ENCODE results near the gene TNFSF4. TPM values are rescaled to one million over a fixed set of nuclear protein-coding genes. Genes with fewer than 3 reads are reported as not detected.
"Not testable (repeated sequence)": the region's sequence is repeated elsewhere in the genome, so short reads cannot be mapped to it uniquely, and the experiment has no call there.

The TNFSF4 gene
- total RNA-seq, 1 donor from 2014 or later, result 0.75 TPM

DNA sequence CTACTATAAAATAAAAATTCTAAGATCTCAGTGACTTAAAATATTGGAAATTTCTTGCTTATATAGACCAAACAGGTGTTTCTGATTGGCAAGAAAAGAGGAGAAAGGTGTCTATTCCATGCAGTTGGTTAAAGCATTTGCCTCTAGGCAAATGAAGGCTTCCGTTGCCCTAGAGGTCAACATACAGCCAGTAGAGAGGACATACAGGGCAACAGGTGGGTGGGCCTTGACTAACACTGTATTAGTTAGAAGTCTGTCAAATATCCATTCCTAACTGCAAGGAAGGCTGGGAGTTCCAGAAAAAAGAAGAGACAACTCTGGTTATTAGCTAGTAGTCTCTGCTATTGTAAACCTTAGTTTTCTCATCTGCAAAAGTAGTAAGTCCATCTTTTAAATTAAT is 43.0 kb downstream of the TNFSF4 start:
- no peak for DNase-seq (ENCODE audit: low read depth)

DNA sequence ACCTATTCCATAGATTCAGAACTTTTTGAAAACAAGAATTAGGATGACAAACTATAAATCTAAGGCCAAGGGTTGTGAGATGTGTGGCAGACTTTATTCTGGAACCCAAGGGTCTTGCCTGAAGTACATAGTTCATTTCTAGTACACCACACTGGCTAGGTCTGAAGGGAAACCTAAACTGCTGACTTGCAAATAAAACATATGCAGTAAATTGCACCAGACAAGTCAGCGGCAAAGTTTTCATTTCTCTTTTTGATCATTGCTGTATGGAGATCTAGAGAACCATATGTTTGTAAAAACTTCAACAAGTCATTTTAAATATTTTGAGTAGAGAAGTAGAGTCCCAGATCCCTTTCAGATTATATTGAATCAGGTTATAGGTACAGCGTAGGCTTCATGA is 43.9 kb downstream of the TNFSF4 start:
- DNase-seq (ENCODE audit: low read depth), result no peak

DNA sequence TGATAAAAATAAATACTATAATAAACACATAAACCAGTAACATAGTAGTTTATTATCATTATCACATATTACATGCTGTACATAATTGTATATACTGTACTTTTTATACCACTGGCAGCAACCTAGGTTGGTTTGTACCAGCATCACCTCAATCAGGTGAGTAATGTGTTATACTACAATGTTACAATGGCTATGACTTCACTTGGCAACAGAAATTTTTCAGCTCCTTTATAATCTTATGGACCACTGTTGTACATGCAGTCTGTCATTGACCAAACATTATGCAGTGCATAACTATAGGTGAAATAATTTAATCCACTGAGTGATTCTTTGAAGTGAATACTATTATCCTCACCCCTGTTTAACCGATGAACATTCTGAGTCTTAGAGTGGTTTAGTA is 44.5 kb downstream of the TNFSF4 start:
- DNase-seq (ENCODE audit: low read depth), result no peak

DNA sequence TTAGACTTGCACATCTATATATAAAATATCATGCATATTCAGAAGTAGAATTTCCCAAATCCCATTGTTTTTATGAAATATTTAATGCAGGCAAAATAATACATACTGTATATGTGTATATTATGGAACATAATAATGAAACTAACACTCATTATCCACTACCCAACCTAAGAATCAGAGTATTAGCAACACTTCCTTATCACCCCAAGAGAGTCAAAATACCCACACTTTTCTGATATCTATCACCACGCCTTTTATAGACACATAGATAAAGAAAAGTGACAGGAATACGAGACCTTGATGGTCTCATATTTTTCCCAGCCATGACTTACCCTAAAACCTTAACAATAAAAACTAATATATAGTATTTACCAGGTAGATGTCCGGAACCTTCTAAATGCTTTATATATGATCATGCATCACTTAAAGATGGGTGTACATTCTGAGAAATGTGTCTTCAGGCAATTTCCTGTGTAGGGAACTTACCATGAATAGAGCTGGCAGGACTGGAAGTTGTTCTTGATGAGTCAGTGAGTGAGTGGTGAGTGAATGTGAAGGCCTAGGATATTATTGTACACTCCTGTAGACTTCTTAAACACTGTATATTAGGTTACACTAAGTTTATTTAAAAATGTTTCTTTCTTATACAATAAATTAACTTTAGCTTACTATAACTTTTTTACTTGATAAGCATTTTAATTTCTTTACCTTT is 45.5 kb downstream of the TNFSF4 start:
- DNase-seq (ENCODE audit: low read depth), result peak; percentile 77

DNA sequence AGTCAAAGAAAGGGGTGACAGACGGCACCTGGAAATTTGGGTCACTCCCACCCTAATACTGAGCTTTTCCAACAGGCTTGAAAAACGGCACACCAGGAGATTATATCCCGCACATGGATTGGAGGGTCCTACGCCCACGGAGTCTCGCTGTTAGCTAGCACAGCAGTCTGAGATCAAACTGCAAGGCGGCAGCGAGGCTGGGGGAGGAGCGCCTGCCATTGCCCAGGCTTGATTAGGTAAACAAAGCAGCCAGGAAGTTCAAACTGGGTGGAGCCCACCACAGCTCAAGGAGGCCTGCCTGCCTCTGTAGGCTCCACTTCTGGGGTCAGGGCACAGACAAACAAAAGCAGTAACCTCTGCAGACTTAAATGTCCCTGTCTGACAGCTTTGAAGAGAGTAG is 53.2 kb downstream of the TNFSF4 start:
- not testable (repeated sequence) for DNase-seq (ENCODE audit: low read depth)

DNA sequence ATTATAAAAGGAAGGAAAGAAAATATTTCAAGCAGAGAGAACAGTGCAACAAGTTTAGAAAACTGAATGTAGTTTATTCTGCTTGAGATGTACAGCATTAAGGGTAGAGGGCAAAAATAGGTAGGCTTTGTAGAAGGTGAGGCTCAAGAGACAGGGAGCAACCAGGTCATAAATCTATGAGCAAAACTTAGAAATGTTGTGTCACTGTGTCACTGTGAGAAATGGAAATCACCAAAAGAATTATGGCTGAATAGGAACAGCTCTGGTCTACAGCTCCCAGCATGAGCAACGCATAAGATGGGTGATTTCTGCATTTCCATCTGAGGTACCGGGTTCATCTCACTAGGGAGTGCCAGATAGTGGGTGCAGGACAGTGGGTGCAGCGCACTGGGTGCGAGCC is 53.6 kb downstream of the TNFSF4 start:
- no peak for DNase-seq (ENCODE audit: low read depth)

DNA sequence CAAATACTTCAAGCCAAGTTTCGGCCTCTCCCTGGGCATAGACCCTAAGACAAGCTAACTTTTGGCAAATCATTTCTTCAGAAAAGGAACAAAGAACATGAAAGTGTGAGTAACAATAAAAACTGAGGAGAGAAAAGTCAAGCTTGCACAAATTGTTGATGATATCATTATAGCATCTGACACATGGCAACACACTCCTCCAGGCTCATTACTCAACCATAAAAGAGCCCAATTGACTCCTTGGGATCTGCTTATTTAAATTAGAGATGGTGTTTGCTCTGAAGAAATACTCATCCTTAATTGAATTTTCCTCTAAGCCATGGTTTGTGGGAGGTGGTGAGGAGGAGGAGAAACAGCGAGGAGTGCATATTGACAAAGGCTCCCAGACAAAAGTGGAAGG is 54.5 kb downstream of the TNFSF4 start:
- no peak for DNase-seq (ENCODE audit: low read depth)

DNA sequence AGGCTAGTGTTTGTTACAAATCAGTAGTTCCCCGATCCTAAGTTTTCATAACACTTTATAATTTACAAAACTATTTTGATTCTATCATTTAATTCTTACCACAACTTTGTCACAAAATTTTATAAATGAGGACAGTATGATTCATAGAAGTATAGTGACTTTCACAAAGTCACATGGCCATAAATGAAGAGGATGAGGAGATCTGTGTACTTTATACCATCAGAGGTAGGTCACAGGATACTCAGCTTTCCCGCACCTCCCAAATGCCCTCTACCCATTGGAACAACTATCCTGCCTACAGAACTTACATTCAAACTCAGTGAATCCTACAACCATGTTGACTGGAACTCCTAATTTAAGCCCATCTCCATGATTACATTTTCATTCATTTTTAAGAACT is 56.3 kb downstream of the TNFSF4 start:
- DNase-seq (ENCODE audit: low read depth), result no peak

- DNase-seq (ENCODE audit: low read depth), result peak; percentile 70
Measured at GRCh38 chr1:173149887-173150286, 57.2 kb downstream of the TNFSF4 start.

- DNase-seq (ENCODE audit: low read depth), result no peak
Measured at GRCh38 chr1:173148971-173149370, 58.2 kb downstream of the TNFSF4 start.

- DNase-seq (ENCODE audit: low read depth), result no peak
Measured at GRCh38 chr1:173148545-173148944, 58.6 kb downstream of the TNFSF4 start.

DNA sequence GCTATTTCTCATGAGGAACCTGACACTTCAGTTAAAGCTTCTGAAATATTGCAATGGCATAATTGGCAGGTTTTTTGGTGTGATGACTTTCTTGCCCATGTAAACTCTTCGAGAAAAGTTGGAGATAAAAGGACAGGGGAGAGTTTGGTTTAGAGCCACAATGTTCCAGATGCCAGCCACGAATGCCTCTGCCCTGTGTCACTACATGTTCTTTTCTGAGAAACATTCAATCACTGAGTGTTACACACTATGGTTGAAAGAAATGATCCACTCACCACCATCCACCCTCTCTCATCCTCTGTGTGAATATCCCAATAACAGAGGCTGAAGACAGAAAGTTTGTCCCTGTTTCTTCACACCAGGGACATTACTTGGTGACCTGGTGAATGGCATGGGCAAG is 66.4 kb downstream of the TNFSF4 start:
- no peak for DNase-seq (ENCODE audit: low read depth)

DNA sequence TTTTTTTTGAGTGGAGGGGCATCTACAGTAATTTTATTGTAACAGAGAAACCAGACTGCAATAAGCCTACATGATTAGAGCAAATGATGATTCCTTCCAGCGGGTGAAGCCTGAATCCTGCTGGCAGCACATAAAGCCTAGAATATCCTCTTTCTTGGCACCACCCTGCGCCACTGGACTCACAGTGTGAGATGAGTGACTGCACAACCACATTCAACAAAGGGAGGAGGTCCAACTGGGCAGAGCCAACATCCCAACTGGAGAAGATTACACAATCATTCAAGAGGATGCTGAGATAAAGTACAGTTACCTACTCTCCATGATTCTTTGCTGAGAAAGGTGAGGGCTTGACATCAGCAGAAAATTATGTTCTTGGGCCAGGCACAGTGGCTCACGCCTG is 67.4 kb downstream of the TNFSF4 start:
- no peak for DNase-seq (ENCODE audit: low read depth)

- peak; percentile 8 for DNase-seq (ENCODE audit: low read depth)
Measured at GRCh38 chr1:173137107-173137706, 69.9 kb downstream of the TNFSF4 start.

GRCh38 chr1:173134800-173135199 is 72.3 kb downstream of the TNFSF4 start:
- no peak for DNase-seq (ENCODE audit: low read depth)

- peak; percentile 30 for DNase-seq (ENCODE audit: low read depth)
Measured at GRCh38 chr1:173134029-173134428, 73.1 kb downstream of the TNFSF4 start.

Other genes with a start within 250 kb of the TNFSF4 start
- gene TNFSF18, start 156.4 kb downstream of the TNFSF4 start, total RNA-seq, result 0.10 and 2.8 TPM in 2 replicates

Data from renal cortical epithelial cell (primary cell).